Measurements from ENCODE around the gene CD6. TPM values are rescaled to one million over a fixed set of nuclear protein-coding genes. Genes with fewer than 3 reads are reported as not detected.

Gene CD6
- total and polyA plus RNA-seq, 10 of the 15 experiments (the other 5 are each of a cell fraction or from before 2014, with no cell fraction given), result 0.37 to 17.6 (median 6.2) TPM

DNA sequence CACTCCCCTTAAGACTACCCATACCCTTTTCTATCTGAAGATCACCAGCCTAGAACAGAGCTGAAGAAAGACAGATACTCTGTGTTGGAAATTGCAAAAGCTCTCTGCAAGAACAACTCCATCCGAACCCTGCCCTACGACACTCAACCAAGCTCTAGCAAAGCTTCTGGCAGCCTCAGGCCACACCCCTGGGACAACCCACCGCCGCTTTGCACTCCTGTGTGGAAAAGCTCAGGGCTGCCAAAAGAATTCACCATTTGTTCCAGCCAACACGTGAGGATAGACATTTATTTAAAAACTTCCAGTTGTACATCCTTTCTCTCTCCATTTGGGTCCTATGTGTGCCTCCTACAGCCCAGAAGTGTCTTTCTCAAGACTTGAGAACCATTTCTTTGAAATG is 68.4 kb downstream of the CD6 start:
- H4K20me1 ChIP-seq (ENCODE audit: control insufficient read depth, insufficient read depth), result no peaks in the 10 kb centered on the region
- in situ Hi-C loops (cut with MboI) (no loop called here), intact Hi-C loops (cut with micrococcal nuclease; ENCODE audit: unreplicated experiment) (loop anchor here (5.0 kb wide), 1 partner anchor 87 kb away; no protein-coding TSS in a partner anchor)
- ChIA-PET CTCF (interaction anchor here (1.3 to 6.2 kb wide), 4 partner anchors 16 to 294 kb away, joined by 3 to 35 read pairs (median 5); partner anchors contain the start of gene CD6), RAD21 (ENCODE audit: unreplicated experiment) (interaction anchor here (5.6 to 6.4 kb wide), 2 partner anchors 22 to 29 kb away, joined by 57 to 65 read pairs; no protein-coding TSS in a partner anchor), SMC1A (ENCODE audit: uncharacterized antibody, unreplicated experiment) (interaction anchor here (0.8 to 6.2 kb wide), 9 partner anchors 9 to 126 kb away, joined by 3 to 98 read pairs (median 5); partner anchors contain the start of gene TMEM109), POLR2A (interaction anchor here (1.0 kb wide), 1 partner anchor 18 kb away, joined by 3 read pairs; no protein-coding TSS in a partner anchor)
- H3K9ac ChIP-seq (ENCODE audit: control insufficient read depth, insufficient read depth, low read length), result no peak overlapping the region
- H3K4me2 ChIP-seq (ENCODE audit: control insufficient read depth, insufficient read depth), result no peak overlapping the region
- WGBS (ENCODE audit: insufficient coverage, insufficient replicate concordance, low lambda C conversion rate, missing lambda C conversion rate), result 89% methylated on average over 5 of the region's 5 CpGs
- no peak overlapping the region for H2AFZ ChIP-seq (ENCODE audit: control insufficient read depth, low read depth, low read length)
- H3K4me1 ChIP-seq (ENCODE audit: control insufficient read depth, insufficient read depth, low read length), result peaks cover 15% of the 10 kb centered on the region
- no peaks in the 10 kb centered on the region for H3K27me3 ChIP-seq (replicated peaks in 1 of 2; ENCODE audit: control insufficient read depth in 2 of 2, insufficient read depth in 2 of 2, low read length in 1 of 2)
- H3K9me3 ChIP-seq (replicated peaks; ENCODE audit: control insufficient read depth, insufficient read depth, low read length), result no peaks in the 10 kb centered on the region
- no peak overlapping the region for H3K27ac ChIP-seq (ENCODE audit: control insufficient read depth, insufficient read depth)
- no peak for FAIRE-seq
- no peaks in the 10 kb centered on the region; the same call in none of the 2 replicates for H3K79me2 ChIP-seq (ENCODE audit: control insufficient read depth, insufficient read depth, low read length)
- H3K4me3 ChIP-seq, result no peak overlapping the region
- no peak for DNase-seq (ENCODE audit: low read depth, low spot score)
- H3K36me3 ChIP-seq (ENCODE audit: control insufficient read depth in 2 of 2, insufficient read depth in 2 of 2, low read length in 1 of 2), result no peaks in the 10 kb centered on the region
- no peak for ATAC-seq
- no peak for TF ChIP-seq EZH2 (IDR thresholded peaks at IDR 0.05; ENCODE audit: borderline replicate concordance, control insufficient read depth, low read depth, low read length)
- no peak for TF ChIP-seq BCLAF1 (IDR thresholded peaks at IDR 0.05)
- no peak for TF ChIP-seq RAD51 (IDR thresholded peaks at IDR 0.05)
- TF ChIP-seq CHD2 (IDR thresholded peaks at IDR 0.05; ENCODE audit: borderline replicate concordance, low read depth, low read length), result no peak
- no peak for TF ChIP-seq IRF5 (IDR thresholded peaks at IDR 0.05; ENCODE audit: borderline replicate concordance)
- TF ChIP-seq, protein P1, sequence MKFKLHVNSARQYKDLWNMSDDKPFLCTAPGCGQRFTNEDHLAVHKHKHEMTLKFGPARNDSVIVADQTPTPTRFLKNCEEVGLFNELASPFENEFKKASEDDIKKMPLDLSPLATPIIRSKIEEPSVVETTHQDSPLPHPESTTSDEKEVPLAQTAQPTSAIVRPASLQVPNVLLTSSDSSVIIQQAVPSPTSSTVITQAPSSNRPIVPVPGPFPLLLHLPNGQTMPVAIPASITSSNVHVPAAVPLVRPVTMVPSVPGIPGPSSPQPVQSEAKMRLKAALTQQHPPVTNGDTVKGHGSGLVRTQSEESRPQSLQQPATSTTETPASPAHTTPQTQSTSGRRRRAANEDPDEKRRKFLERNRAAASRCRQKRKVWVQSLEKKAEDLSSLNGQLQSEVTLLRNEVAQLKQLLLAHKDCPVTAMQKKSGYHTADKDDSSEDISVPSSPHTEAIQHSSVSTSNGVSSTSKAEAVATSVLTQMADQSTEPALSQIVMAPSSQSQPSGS (IDR thresholded peaks at IDR 0.05; ENCODE audit: low read length), result no peak
- BruUV-seq (replicated peaks), result no TSS peak
